Endothelial cell of umbilical vein (primary cell): Measurements from ENCODE around the gene CCDC92B. TPM values are rescaled to one million over a fixed set of nuclear protein-coding genes. Genes with fewer than 3 reads are reported as not detected.

Experiments
- BruUV-seq: library from RNA; stranded (reverse); fragments of 400-500 nt; replicated peaks from 2 replicates; lab custom pipeline; 2021; lab: Mats Ljungman, UMichigan
- CTCF ChIA-PET: fragments of 300-600, 350-600 bp; sonication (Branson Sonifier 250); formaldehyde crosslinking; loops from one replicate; lab custom pipeline; 2021; ENCODE audit warnings: antibody characterized with exemption, inconsistent platforms; lab: Charles Lee
- POLR2A ChIA-PET: fragments of 300-600, 350-600 bp; sonication (Branson Sonifier 250); formaldehyde crosslinking; loops from one replicate; lab custom pipeline; 2021; ENCODE audit warnings: antibody characterized with exemption, inconsistent platforms; lab: Charles Lee
- DNase-seq: peaks from one replicate; pipeline ENCODE4 v3.0.0-alpha.2; 2011; ENCODE audit warnings: low read depth, low spot score
- FAIRE-seq: peaks from 2 replicates; lab custom pipeline; 2011; peaks lifted over from hg19 to GRCh38; lab: Jason Lieb, UNC
- H2AFZ ChIP-seq: 2 replicates; pipeline ENCODE4 v1.6.0; 2012; ENCODE audit warnings: low read depth, low read length, control low read depth, inconsistent platforms
- H3K27ac ChIP-seq: 2 replicates; pipeline ENCODE4 v1.5.1; 2011; ENCODE audit warnings: low read depth, mild to moderate bottlenecking, control low read depth, low read length, moderate library complexity; ENCODE audit not compliant: insufficient read depth
- H3K27me3 ChIP-seq, 2 experiments: 2 replicates each; pipeline versions ENCODE4 v1.6.0 to v1.6.1; 2011; ENCODE audit warnings: low read length in 2 of 2, mixed read lengths in 1 of 2; ENCODE audit not compliant: control insufficient read depth in 2 of 2, insufficient read depth in 2 of 2
- H3K36me3 ChIP-seq, 2 experiments: 2 replicates in 1 of 2; 3 replicates in 1 of 2; pipeline ENCODE4 v1.5.1; 2011; ENCODE audit warnings: low read length in 2 of 2, mild to moderate bottlenecking in 1 of 2, moderate library complexity in 1 of 2; ENCODE audit not compliant: control insufficient read depth in 2 of 2, insufficient read depth in 2 of 2; ENCODE audit errors: extremely low read depth in 1 of 2
- H3K4me1 ChIP-seq: 3 replicates; pipeline ENCODE4 v1.5.1; 2011; ENCODE audit warnings: mild to moderate bottlenecking, low read length; ENCODE audit not compliant: control insufficient read depth, insufficient read depth; ENCODE audit errors: extremely low read depth
- H3K4me2 ChIP-seq: 2 replicates; pipeline ENCODE4 v1.6.1; 2011; ENCODE audit warnings: low read length, control low read depth, mixed read lengths; ENCODE audit not compliant: insufficient read depth
- H3K4me3 ChIP-seq, 3 experiments: fragments of 200-600 bp in 1 of 3; sonication (generic), shearing (Covaris generic) in 1 of 3; replicated peaks in 1 of 3; 2 replicates each; pipeline ENCODE4 v1.5.1; 2011 to 2016; ENCODE audit warnings: control low read depth in 3 of 3, low read length in 3 of 3, mild to moderate bottlenecking in 2 of 3, inconsistent platforms in 1 of 3, low read depth in 1 of 3, moderate library complexity in 1 of 3; ENCODE audit not compliant: insufficient read depth in 1 of 3
- H3K79me2 ChIP-seq: 2 replicates; pipeline ENCODE4 v1.6.0; 2012; ENCODE audit warnings: low read length, inconsistent platforms; ENCODE audit not compliant: control insufficient read depth, insufficient read depth
- H3K9ac ChIP-seq: replicated peaks from 2 replicates; pipeline ENCODE3; 2011; ENCODE audit warnings: low read length, control low read depth; ENCODE audit not compliant: insufficient read depth; ENCODE audit errors: extremely low read depth
- H3K9me1 ChIP-seq: replicated peaks from 3 replicates; pipeline ENCODE4 v1.6.0; 2011; ENCODE audit warnings: mild to moderate bottlenecking, low read length; ENCODE audit not compliant: control insufficient read depth, insufficient read depth; ENCODE audit errors: extremely low read depth
- H3K9me3 ChIP-seq: replicated peaks from 2 replicates; pipeline ENCODE4 v1.5.1; 2012; ENCODE audit warnings: low read length, inconsistent platforms; ENCODE audit not compliant: control insufficient read depth, insufficient read depth
- H4K20me1 ChIP-seq: replicated peaks from 2 replicates; pipeline ENCODE3; 2011; ENCODE audit warnings: mild to moderate bottlenecking, low read length; ENCODE audit not compliant: control insufficient read depth, insufficient read depth; ENCODE audit errors: extremely low read depth
- CTCF ChIP-seq, 2 donors: IDR thresholded peaks; 1 replicate in 1 of 2; 2 replicates in 1 of 2; pipeline ENCODE4 v1.5.1; 2011; ENCODE audit warnings: low read length in 2 of 2, mild to moderate bottlenecking in 2 of 2, moderate library complexity in 2 of 2, control low read depth in 1 of 2, inconsistent platforms in 1 of 2, low read depth in 1 of 2; ENCODE audit not compliant: insufficient read depth in 1 of 2; ENCODE audit errors: extremely low read depth in 1 of 2
- EZH2 ChIP-seq: IDR thresholded peaks from 2 replicates; pipeline ENCODE4 v1.6.1; 2012; ENCODE audit warnings: borderline replicate concordance, low read depth, mild to moderate bottlenecking, moderate library complexity, low read length, inconsistent platforms; ENCODE audit not compliant: severe bottlenecking
- FOS ChIP-seq: IDR thresholded peaks from 2 replicates; pipeline ENCODE4 v1.6.1; 2011; ENCODE audit warnings: mild to moderate bottlenecking, low read length, moderate library complexity, borderline replicate concordance; ENCODE audit not compliant: insufficient read depth
- GATA2 ChIP-seq: IDR thresholded peaks from 2 replicates; pipeline ENCODE4 v1.7.0; 2011; ENCODE audit warnings: low read depth, mild to moderate bottlenecking, moderate library complexity, mixed read lengths, low read length; ENCODE audit not compliant: insufficient read length, insufficient read depth
- JUN ChIP-seq: IDR thresholded peaks from 2 replicates; pipeline ENCODE4 v1.6.1; 2011; ENCODE audit warnings: borderline replicate concordance, low read depth; ENCODE audit not compliant: insufficient read length, insufficient read depth
- MAX ChIP-seq: IDR thresholded peaks from 2 replicates; pipeline ENCODE4 v1.6.1; 2011; ENCODE audit not compliant: insufficient read depth, insufficient read length
- MYC ChIP-seq: IDR thresholded peaks from one replicate; pipeline ENCODE4 v1.6.1; 2011; ENCODE audit warnings: mild to moderate bottlenecking, low read depth, low read length
- POLR2A ChIP-seq: IDR thresholded peaks from 2 replicates; pipeline ENCODE4 v1.6.1; 2012; ENCODE audit warnings: low read depth, mild to moderate bottlenecking, control low read depth, low read length
- POLR2AphosphoS5 ChIP-seq: IDR thresholded peaks from 2 replicates; pipeline ENCODE4 v1.6.1; 2012; ENCODE audit warnings: low read depth, mild to moderate bottlenecking, control low read depth, low read length, moderate library complexity; ENCODE audit not compliant: insufficient read depth
- dilution Hi-C: fragments of 300-500 bp; cut with MboI; formaldehyde crosslinking; loops from one replicate; pipeline ENCODE4 v1.15.0; 2019; ENCODE audit warnings: low sequenced_read_pairs; ENCODE audit not compliant: extremely low pct_ligation_motif_present
- intact Hi-C: fragments of 100-400 bp; cut with micrococcal nuclease; formaldehyde crosslinking; loops from one replicate; pipeline ENCODE4 v1.10.0; 2022
- polyA plus RNA-seq, 4 experiments: library from polyadenylated mRNA; depleted of rRNA in 3 of 4; stranded (reverse) in 3 of 4; unstranded in 1 of 4; fragments of >200 nt; gene quantifications; 2 replicates each; pipeline versions ENCODE4 v1.2.1 to v1.2.3, GENCODE V29; 2011 to 2012; ENCODE audit warnings: missing spikeins in 1 of 4
- total RNA-seq: library from RNA; stranded (reverse); gene quantifications from 2 replicates; pipeline ENCODE4 v1.2.3, GENCODE V29; 2021

Gene CCDC92B
- total and polyA plus RNA-seq, 2 donors (not counting 3 experiments of a cell fraction or from before 2014, with no cell fraction given), result not detected

- intact Hi-C loops, result no loop called here
- H2AFZ ChIP-seq, result no peak overlapping the region
Observed at GRCh38 chr17:2789700-2790099, 40.2 kb upstream of the CCDC92B start.

More at GRCh38 chr17:2789700-2790099, 40.2 kb upstream of the CCDC92B start:
- H3K27me3 ChIP-seq, result no peaks in the 10 kb centered on the region
- dilution Hi-C loops, result no loop called here
- DNase-seq (no peak), FAIRE-seq (no peak)
- H3K9me1 ChIP-seq, result no peaks in the 10 kb centered on the region
- ChIA-PET POLR2A (no interaction called here), CTCF (interaction anchor here (1.3 kb wide), 2 partner anchors 19 to 223 kb away, joined by 4 to 5 read pairs; no protein-coding TSS in a partner anchor)
- no peak overlapping the region for H3K9ac ChIP-seq
- no TSS peak for BruUV-seq
- TF ChIP-seq POLR2A, result no peak
- no peak for TF ChIP-seq JUN
- no peak for TF ChIP-seq GATA2
- TF ChIP-seq MYC, result no peak
- TF ChIP-seq CTCF (IDR thresholded peaks at IDR 0.05; ENCODE audit: extremely low read depth in 1 of 2, insufficient read depth in 1 of 2, low read depth in 1 of 2, low read length in 2 of 2), result no peak
- TF ChIP-seq EZH2, result no peak
- no peak for TF ChIP-seq FOS
- TF ChIP-seq POLR2AphosphoS5, result no peak
- no peak for TF ChIP-seq MAX
- no peaks in the 10 kb centered on the region for H3K36me3 ChIP-seq
- no peaks in the 10 kb centered on the region for H4K20me1 ChIP-seq
- no peak overlapping the region for H3K4me2 ChIP-seq
- no peaks in the 10 kb centered on the region for H3K9me3 ChIP-seq
- no peak overlapping the region for H3K27ac ChIP-seq
- H3K79me2 ChIP-seq, result no peaks in the 10 kb centered on the region
- H3K4me3 ChIP-seq, result no peak overlapping the region
- H3K4me1 ChIP-seq, result no peaks in the 10 kb centered on the region
